K562 (cell line): Measurements from ENCODE around the gene LBHD2. TPM values are rescaled to one million over a fixed set of nuclear protein-coding genes. Genes with fewer than 3 reads are reported as not detected.

Experiments used
- EP400 ChIP-seq: fragments of 450-650 bp; IDR thresholded peaks from 2 replicates; pipeline ENCODE4 v1.6.1; 2017; ENCODE audit warnings: antibody characterized with exemption, mild to moderate bottlenecking, moderate library complexity
- RBM34 ChIP-seq: fragments of 200-400 bp; formaldehyde crosslinking; IDR thresholded peaks from 2 replicates; pipeline ENCODE4 v1.6.1; 2018; ENCODE audit warnings: low read length, borderline replicate concordance; ENCODE audit not compliant: insufficient read depth
- SMARCB1 ChIP-seq: IDR thresholded peaks from 2 replicates; pipeline ENCODE4 v1.6.1; 2011; ENCODE audit warnings: improper control_type of control experiment, low read depth; ENCODE audit not compliant: insufficient read length
- polyA plus RNA-seq, 8 experiments: library from polyadenylated mRNA; depleted of rRNA in 4 of 8; stranded (reverse) in 5 of 8; unstranded in 3 of 8; fragments of >200 nt; fragmentation: Nextera tagmentation in 2 of 8; fragmentation: Illumina TruSeq in 1 of 8; extraction: Ambion mirVana in 2 of 8; extraction: Trizol in 1 of 8; gene quantifications; 2 replicates each; pipeline versions ENCODE4 v1.2.1 to v1.2.3, GENCODE V29; 2011 to 2014; ENCODE audit warnings: inconsistent platforms in 1 of 8, missing spikeins in 1 of 8
- total RNA-seq, 7 experiments: library from RNA; depleted of rRNA in 6 of 7; stranded (reverse); fragments of >200 nt in 6 of 7; fragmentation: Illumina TruSeq in 2 of 7; extraction: Trizol in 2 of 7; gene quantifications; 2 replicates each; pipeline versions ENCODE4 v1.2.1 to v1.2.3, GENCODE V29; 2011 to 2021; ENCODE audit warnings: low replicate concordance in 1 of 7
- TF ChIP-seq, protein P1 (sequence below): fragments of 200-600 bp; sonication (generic); IDR thresholded peaks from one replicate; pipeline ENCODE4 v1.6.1; 2012; ENCODE audit warnings: mild to moderate bottlenecking, low read depth, low read length, inconsistent platforms
- TF ChIP-seq, protein P2 (sequence below): fragments of 450-650 bp; IDR thresholded peaks from 2 replicates; pipeline ENCODE4 v1.6.1; 2018; ENCODE audit not compliant: partially characterized antibody

Gene LBHD2
- total and polyA plus RNA-seq, 9 of the 15 experiments (the other 6 are each of a cell fraction or from before 2014, with no cell fraction given): not detected

DNA sequence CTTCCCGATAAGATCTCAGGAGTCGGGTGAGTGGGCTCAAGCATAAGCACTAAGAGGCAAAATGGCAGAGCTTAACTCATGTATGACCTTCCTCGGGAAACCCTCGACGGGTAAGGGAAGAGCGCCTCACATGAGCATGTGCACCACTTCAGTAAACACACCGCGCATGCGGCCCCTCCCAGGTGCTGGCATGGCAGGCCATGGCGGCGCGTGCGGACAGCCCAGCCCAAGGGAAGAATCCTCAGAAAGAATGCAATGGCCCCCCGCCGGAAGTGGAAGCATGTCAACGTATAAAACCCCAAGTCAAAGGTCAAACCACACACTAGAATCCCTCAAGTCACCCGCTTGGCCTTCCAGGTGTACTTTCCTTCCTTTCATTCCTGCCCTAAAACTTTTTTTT is 32.6 kb downstream of the LBHD2 start (continued):
- TF ChIP-seq, protein P1, sequence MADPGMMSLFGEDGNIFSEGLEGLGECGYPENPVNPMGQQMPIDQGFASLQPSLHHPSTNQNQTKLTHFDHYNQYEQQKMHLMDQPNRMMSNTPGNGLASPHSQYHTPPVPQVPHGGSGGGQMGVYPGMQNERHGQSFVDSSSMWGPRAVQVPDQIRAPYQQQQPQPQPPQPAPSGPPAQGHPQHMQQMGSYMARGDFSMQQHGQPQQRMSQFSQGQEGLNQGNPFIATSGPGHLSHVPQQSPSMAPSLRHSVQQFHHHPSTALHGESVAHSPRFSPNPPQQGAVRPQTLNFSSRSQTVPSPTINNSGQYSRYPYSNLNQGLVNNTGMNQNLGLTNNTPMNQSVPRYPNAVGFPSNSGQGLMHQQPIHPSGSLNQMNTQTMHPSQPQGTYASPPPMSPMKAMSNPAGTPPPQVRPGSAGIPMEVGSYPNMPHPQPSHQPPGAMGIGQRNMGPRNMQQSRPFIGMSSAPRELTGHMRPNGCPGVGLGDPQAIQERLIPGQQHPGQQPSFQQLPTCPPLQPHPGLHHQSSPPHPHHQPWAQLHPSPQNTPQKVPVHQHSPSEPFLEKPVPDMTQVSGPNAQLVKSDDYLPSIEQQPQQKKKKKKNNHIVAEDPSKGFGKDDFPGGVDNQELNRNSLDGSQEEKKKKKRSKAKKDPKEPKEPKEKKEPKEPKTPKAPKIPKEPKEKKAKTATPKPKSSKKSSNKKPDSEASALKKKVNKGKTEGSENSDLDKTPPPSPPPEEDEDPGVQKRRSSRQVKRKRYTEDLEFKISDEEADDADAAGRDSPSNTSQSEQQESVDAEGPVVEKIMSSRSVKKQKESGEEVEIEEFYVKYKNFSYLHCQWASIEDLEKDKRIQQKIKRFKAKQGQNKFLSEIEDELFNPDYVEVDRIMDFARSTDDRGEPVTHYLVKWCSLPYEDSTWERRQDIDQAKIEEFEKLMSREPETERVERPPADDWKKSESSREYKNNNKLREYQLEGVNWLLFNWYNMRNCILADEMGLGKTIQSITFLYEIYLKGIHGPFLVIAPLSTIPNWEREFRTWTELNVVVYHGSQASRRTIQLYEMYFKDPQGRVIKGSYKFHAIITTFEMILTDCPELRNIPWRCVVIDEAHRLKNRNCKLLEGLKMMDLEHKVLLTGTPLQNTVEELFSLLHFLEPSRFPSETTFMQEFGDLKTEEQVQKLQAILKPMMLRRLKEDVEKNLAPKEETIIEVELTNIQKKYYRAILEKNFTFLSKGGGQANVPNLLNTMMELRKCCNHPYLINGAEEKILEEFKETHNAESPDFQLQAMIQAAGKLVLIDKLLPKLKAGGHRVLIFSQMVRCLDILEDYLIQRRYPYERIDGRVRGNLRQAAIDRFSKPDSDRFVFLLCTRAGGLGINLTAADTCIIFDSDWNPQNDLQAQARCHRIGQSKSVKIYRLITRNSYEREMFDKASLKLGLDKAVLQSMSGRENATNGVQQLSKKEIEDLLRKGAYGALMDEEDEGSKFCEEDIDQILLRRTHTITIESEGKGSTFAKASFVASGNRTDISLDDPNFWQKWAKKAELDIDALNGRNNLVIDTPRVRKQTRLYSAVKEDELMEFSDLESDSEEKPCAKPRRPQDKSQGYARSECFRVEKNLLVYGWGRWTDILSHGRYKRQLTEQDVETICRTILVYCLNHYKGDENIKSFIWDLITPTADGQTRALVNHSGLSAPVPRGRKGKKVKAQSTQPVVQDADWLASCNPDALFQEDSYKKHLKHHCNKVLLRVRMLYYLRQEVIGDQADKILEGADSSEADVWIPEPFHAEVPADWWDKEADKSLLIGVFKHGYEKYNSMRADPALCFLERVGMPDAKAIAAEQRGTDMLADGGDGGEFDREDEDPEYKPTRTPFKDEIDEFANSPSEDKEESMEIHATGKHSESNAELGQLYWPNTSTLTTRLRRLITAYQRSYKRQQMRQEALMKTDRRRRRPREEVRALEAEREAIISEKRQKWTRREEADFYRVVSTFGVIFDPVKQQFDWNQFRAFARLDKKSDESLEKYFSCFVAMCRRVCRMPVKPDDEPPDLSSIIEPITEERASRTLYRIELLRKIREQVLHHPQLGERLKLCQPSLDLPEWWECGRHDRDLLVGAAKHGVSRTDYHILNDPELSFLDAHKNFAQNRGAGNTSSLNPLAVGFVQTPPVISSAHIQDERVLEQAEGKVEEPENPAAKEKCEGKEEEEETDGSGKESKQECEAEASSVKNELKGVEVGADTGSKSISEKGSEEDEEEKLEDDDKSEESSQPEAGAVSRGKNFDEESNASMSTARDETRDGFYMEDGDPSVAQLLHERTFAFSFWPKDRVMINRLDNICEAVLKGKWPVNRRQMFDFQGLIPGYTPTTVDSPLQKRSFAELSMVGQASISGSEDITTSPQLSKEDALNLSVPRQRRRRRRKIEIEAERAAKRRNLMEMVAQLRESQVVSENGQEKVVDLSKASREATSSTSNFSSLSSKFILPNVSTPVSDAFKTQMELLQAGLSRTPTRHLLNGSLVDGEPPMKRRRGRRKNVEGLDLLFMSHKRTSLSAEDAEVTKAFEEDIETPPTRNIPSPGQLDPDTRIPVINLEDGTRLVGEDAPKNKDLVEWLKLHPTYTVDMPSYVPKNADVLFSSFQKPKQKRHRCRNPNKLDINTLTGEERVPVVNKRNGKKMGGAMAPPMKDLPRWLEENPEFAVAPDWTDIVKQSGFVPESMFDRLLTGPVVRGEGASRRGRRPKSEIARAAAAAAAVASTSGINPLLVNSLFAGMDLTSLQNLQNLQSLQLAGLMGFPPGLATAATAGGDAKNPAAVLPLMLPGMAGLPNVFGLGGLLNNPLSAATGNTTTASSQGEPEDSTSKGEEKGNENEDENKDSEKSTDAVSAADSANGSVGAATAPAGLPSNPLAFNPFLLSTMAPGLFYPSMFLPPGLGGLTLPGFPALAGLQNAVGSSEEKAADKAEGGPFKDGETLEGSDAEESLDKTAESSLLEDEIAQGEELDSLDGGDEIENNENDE: no peak
- TF ChIP-seq SMARCB1 (no peak), EP400 (peak; percentile 29; the same call in 1 of the 2 replicates), RBM34 (no peak)
- TF ChIP-seq, protein P2, sequence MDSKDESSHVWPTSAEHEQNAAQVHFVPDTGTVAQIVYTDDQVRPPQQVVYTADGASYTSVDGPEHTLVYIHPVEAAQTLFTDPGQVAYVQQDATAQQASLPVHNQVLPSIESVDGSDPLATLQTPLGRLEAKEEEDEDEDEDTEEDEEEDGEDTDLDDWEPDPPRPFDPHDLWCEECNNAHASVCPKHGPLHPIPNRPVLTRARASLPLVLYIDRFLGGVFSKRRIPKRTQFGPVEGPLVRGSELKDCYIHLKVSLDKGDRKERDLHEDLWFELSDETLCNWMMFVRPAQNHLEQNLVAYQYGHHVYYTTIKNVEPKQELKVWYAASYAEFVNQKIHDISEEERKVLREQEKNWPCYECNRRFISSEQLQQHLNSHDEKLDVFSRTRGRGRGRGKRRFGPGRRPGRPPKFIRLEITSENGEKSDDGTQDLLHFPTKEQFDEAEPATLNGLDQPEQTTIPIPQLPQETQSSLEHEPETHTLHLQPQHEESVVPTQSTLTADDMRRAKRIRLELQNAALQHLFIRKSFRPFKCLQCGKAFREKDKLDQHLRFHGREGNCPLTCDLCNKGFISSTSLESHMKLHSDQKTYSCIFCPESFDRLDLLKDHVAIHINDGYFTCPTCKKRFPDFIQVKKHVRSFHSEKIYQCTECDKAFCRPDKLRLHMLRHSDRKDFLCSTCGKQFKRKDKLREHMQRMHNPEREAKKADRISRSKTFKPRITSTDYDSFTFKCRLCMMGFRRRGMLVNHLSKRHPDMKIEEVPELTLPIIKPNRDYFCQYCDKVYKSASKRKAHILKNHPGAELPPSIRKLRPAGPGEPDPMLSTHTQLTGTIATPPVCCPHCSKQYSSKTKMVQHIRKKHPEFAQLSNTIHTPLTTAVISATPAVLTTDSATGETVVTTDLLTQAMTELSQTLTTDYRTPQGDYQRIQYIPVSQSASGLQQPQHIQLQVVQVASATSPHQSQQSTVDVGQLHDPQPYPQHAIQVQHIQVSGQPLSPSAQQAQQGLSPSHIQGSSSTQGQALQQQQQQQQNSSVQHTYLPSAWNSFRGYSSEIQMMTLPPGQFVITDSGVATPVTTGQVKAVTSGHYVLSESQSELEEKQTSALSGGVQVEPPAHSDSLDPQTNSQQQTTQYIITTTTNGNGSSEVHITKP: no peak
